Rectal smooth muscle tissue (tissue), 1 donor: ENCODE measurements around the gene IL1B.

Source experiments
- H3K27ac ChIP-seq: one replicate; pipeline ENCODE4 v1.7.0; 2013; ENCODE audit warnings: low read depth, low read length, inconsistent platforms
- H3K27me3 ChIP-seq: one replicate; pipeline ENCODE4 v1.7.0; 2013; ENCODE audit warnings: low read length; ENCODE audit not compliant: control insufficient read depth, insufficient read depth
- H3K36me3 ChIP-seq: one replicate; pipeline ENCODE4 v1.7.0; 2013; ENCODE audit warnings: low read length; ENCODE audit not compliant: control insufficient read depth, insufficient read depth
- H3K4me1 ChIP-seq: one replicate; pipeline ENCODE4 v1.7.0; 2013; ENCODE audit warnings: low read length; ENCODE audit not compliant: control insufficient read depth, insufficient read depth
- H3K4me3 ChIP-seq: one replicate; pipeline ENCODE4 v1.7.0; 2013; ENCODE audit warnings: low read length
- H3K9ac ChIP-seq: one replicate; pipeline ENCODE4 v1.7.0; 2013; ENCODE audit warnings: low read length

Gene IL1B

DNA sequence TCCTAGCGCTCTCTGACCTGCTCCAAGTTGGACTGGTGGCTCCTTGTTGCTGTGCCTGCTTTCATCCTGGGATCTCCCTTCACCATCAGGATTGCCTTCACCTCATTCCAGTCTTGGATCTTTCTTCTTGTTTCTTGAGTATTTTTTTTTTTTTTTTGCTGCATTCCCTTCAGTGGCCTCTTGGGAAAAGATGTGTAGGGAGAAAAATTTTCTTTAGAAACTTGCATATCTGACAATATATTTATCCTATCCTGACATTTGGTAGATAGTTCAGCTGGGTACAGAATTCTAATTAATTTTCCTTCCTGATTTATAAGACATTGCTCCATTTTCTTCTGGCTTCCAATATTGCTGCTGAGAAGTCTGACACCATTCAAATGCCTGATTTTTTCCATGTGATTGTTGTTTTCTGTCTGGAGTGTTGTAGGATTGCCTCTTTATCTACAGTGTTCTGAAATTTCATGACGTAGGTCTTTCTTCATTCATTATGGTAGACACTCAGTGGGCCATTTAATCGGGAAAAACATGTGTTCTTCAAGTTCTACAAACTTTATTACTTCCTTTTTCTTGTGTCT, 29.3 kb downstream of the IL1B start:
- no peak overlapping the region for H3K9ac ChIP-seq
- no peak overlapping the region for H3K27ac ChIP-seq
- H3K4me1 ChIP-seq: no peaks in the 10 kb centered on the region
- H3K36me3 ChIP-seq: no peaks in the 10 kb centered on the region
- no peaks in the 10 kb centered on the region for H3K27me3 ChIP-seq
- no peak overlapping the region for H3K4me3 ChIP-seq

- no peaks in the 10 kb centered on the region for H3K36me3 ChIP-seq
- H3K27ac ChIP-seq: no peak overlapping the region
- H3K4me3 ChIP-seq: no peak overlapping the region
- H3K27me3 ChIP-seq: no peaks in the 10 kb centered on the region
- no peaks in the 10 kb centered on the region for H3K4me1 ChIP-seq
- H3K9ac ChIP-seq: no peak overlapping the region
Measured at GRCh38 chr2:112805542-112805941, 31.0 kb downstream of the IL1B start.

- Histone ChIP-seq H3K9ac (no peak overlapping the region), H3K27ac (no peak overlapping the region), H3K36me3 (no peaks in the 10 kb centered on the region), H3K4me1 (no peaks in the 10 kb centered on the region), H3K27me3 (no peaks in the 10 kb centered on the region), H3K4me3 (no peak overlapping the region)
Measured at GRCh38 chr2:112803691-112804521, 32.7 kb downstream of the IL1B start.

DNA sequence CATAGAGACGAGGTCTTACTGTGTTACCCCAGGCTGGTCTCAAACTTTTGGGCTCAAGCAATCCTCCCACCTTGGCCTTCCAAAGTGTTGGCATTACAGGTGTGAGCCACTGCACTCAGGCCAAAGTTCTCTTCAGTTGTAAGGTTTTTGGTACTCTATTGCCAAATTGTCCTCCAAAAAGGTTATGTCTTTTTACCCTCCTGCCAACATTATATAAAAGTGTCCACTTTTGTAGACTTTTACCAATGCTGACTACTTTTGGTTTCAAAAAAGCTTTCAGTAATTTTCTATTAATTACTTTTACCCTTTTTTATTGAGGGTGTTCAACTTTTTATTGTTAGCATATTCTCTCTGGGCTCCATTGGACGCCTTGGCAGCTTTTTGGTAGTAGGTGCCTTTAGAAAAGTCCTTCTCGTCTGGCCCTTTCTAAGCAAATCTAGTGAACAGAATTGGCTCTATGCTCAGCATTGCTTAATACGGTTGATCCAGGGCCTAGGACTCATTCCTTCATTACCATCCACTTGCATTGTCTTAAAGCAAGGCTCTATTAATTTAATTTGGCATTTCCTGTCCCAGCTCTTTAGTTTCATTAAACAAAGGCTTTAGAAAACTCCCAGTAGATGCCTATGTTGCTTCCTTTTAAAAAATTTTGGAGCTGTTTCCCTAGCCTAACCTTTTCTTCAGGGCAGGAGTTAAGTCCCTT, 35.5 kb downstream of the IL1B start:
- H3K4me1 ChIP-seq: no peaks in the 10 kb centered on the region
- no peaks in the 10 kb centered on the region for H3K36me3 ChIP-seq
- H3K27me3 ChIP-seq: no peaks in the 10 kb centered on the region
- no peak overlapping the region for H3K9ac ChIP-seq
- H3K4me3 ChIP-seq: no peak overlapping the region
- H3K27ac ChIP-seq: no peak overlapping the region

DNA sequence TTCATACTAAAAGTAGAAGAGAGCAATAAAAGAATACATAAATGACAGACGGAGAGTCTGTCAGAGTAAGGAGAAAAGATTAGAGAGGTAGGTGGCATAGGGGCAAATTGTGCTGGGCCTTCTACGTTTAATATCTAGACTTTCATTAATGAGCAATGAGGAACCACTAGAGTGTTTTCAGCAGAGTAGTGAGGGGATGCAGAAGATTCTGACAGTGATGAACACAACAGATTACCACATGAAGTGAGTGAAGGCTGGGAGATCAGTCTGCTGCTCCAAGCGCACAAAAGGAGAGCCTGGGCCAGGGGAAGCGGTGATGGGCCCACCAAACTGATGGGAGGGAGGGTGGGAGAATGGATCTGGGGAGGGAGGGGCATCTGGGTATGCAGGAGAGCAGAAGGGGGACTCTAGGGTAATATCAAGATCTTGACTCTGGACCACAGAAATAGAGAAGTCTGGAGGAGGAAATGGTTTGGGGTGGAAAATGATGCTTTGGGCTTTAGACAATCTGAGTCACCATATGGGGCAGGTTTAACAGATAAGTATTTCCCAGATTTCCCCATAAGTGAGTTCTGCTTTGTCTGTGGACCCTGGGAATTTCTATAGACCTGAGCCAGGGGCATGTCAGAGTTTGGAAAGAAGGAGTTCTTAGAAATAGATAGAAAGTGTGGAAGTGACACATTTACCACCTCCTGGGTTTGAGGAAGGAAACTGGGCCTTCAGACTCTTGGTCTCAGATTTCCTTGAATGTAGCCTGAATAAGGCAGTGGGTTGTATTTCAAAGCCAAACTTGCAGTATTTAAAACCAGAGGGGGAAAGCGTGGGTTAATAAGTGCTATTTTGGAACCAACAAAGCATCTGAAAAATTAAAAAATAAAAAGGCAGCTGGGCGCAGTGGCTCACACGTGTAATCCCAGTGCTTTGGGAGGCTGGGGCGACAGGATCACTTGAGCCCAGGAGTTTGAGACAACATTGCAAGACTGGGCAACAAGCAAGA, 37.3 kb downstream of the IL1B start:
- Histone ChIP-seq H3K27me3 (no peaks in the 10 kb centered on the region), H3K4me1 (no peaks in the 10 kb centered on the region), H3K9ac (no peak overlapping the region), H3K4me3 (no peak overlapping the region), H3K27ac (no peak overlapping the region), H3K36me3 (no peaks in the 10 kb centered on the region)

DNA sequence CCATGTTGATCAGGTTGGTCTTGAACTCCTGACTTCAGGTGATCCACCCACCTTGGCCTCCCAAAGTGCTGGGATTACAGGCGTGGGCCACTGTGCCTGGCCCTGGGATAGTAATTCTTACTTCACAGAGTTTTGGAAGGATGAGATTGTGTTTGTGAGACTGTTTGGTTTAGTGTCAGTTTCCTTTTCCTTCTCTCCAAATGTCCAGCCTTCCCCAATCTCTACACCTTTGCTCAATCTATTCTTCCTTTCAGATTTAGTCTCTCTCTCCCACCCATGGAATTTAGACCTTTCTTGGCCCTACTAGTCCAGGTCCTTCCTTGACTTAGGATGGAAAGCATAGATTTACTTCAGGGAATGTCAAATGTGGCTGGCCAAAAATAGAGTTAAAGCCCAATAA, 40.1 kb downstream of the IL1B start:
- no peak overlapping the region for H3K4me3 ChIP-seq
- no peaks in the 10 kb centered on the region for H3K36me3 ChIP-seq
- no peak overlapping the region for H3K27ac ChIP-seq
- H3K9ac ChIP-seq: no peak overlapping the region
- H3K4me1 ChIP-seq: no peaks in the 10 kb centered on the region
- H3K27me3 ChIP-seq: no peaks in the 10 kb centered on the region

DNA sequence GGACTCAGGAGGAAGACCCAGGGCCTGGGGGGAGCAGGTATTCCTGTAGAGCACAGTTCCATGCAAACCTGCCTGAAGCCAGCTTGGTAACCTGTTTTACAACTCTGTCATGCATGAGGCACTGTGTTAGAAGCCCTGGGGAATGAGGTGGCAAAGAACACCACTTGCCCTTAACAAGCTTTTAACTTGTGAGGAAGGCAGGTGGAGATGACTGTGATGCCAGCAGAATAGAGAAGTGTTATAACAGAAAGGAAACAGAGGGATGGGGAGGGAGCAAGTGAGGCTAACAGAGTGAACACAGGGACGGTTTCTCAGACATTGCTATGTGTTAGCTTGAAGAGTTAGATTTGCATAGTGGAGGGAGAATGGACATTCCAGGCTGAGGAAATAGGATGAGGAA, 40.8 kb downstream of the IL1B start:
- Histone ChIP-seq H3K27me3 (no peaks in the 10 kb centered on the region), H3K4me3 (no peak overlapping the region), H3K27ac (no peak overlapping the region), H3K4me1 (no peaks in the 10 kb centered on the region), H3K9ac (no peak overlapping the region), H3K36me3 (no peaks in the 10 kb centered on the region)

GRCh38 chr2:112794841-112795240, 41.7 kb downstream of the IL1B start:
- H3K4me3 ChIP-seq: no peak overlapping the region
- H3K4me1 ChIP-seq: no peaks in the 10 kb centered on the region
- H3K27me3 ChIP-seq: no peaks in the 10 kb centered on the region
- no peaks in the 10 kb centered on the region for H3K36me3 ChIP-seq
- no peak overlapping the region for H3K9ac ChIP-seq
- no peak overlapping the region for H3K27ac ChIP-seq

DNA sequence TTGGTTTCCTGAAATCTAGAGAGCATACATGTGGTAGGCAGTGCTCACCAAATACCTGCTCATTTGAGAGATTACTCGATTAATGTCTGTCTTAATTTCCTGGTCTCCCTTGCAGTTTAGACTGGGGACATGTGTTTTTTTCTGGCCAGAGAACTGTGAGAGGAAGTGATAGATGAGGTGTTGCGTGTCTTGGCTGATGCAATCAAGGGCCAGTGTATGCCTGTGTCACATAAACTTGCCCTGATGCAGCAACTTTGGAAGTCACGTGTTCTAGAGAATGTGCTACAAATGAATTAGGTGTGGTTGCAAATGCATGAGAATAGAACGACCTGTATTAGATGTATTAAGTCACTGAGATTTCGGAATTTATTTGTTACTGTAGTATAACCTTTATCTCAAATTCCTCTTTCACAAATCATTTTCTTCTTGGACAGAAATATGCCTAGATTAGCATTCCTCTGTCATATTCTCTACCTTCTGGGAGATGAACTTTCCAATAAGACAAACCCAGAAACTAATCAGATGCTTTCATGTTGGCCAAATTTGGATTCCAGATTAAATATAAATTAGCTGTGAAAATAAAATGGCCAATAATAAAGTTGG, 42.3 kb downstream of the IL1B start:
- no peak overlapping the region for H3K9ac ChIP-seq
- no peaks in the 10 kb centered on the region for H3K4me1 ChIP-seq
- H3K4me3 ChIP-seq: no peak overlapping the region
- H3K36me3 ChIP-seq: no peaks in the 10 kb centered on the region
- H3K27me3 ChIP-seq: no peaks in the 10 kb centered on the region
- no peak overlapping the region for H3K27ac ChIP-seq

DNA sequence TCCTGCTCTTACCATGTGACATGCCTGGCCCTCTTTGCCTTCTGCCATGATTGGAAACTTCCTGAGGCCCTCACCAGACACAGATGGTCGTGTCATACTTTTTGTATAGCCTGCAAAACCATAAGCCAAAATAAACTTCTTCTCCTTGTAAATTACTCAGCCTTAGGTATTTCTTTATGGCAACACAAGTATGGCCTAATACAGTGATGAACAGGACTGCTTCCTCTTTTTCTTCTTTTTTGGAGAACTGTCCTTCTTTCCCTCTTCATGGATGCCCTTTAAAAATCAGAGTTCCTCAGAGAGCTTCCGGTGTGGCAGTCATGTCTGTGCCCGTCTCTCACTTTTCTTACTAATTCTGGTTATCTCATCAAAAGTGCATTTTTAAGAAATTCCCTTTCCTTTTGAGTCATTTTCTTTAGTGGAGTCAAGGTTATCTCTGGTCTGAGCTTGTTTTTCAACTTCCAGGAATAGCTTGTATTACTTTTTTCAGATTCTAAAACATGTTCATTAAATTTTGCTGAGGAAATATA, 43.1 kb downstream of the IL1B start:
- no peaks in the 10 kb centered on the region for H3K4me1 ChIP-seq
- H3K27ac ChIP-seq: no peak overlapping the region
- H3K27me3 ChIP-seq: no peaks in the 10 kb centered on the region
- no peak overlapping the region for H3K9ac ChIP-seq
- H3K36me3 ChIP-seq: no peaks in the 10 kb centered on the region
- H3K4me3 ChIP-seq: no peak overlapping the region

DNA sequence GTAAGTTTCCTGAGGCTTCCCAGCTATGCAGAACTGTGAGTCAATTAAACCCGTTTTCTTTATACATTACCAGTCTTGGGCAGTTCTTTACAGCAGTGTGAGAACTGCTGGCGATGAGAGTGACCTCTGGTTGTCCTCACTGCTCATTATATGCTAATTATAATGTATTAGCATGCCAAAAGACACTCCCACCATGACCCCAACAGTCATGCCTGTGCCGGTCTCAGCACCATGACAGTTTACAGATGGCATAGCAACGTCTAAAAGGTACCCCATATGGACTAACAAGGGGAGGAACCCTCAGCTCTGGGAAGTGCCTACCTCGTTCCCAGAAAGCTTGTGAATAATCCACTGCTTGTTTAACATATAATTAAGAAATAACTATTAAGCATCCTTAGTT, 44.2 kb downstream of the IL1B start:
- H3K27me3 ChIP-seq: no peaks in the 10 kb centered on the region
- H3K36me3 ChIP-seq: no peaks in the 10 kb centered on the region
- H3K27ac ChIP-seq: no peak overlapping the region
- H3K4me1 ChIP-seq: no peaks in the 10 kb centered on the region
- no peak overlapping the region for H3K9ac ChIP-seq
- no peak overlapping the region for H3K4me3 ChIP-seq
